ENCODE measurements around the gene GSTM2.

- no peak for TF ChIP-seq CTCF (IDR thresholded peaks at IDR 0.05; ENCODE audit: low read depth, low read length, poor library complexity, severe bottlenecking)
- no peak for TF ChIP-seq EZH2phosphoT487 (IDR thresholded peaks at IDR 0.05; ENCODE audit: borderline replicate concordance, low read length)
These were observed 48.1 kb upstream of the GSTM2 start, which contains the start of the genes AMPD2 and GNAT2 for GRCh38 chr1:109619576-109620400.

Measured in DOHH2 (cell line).